HepG2 (cell line): Measurements from ENCODE around the gene FITM2. TPM values are rescaled to one million over a fixed set of nuclear protein-coding genes. Genes with fewer than 3 reads are reported as not detected.

Source experiments
- ATAC-seq: fragments of 200-7000 bp; cut with Tn5 transposase; 3 replicates; pipeline ENCODE4 v1.9.1; 2020; ENCODE audit warnings: mild to moderate bottlenecking, moderate library complexity
- BruUV-seq: library from RNA; stranded (reverse); fragments of 400-500 nt; replicated peaks from 2 replicates; lab custom pipeline; 2021; lab: Mats Ljungman, UMichigan
- CTCF ChIA-PET: fragments of 300-600 bp; formaldehyde crosslinking; extraction: SDS; loops from one replicate; lab custom pipeline; 2021; ENCODE audit warnings: low total read pairs, inconsistent platforms, low intra/inter-chr PET ratio; lab: Yijun Ruan, JAX
- POLR2A ChIA-PET: fragments of 350-600 bp; sonication (Branson Sonifier 250); formaldehyde crosslinking; loops from one replicate; lab custom pipeline; 2020; ENCODE audit warnings: antibody characterized with exemption, inconsistent platforms; lab: Yijun Ruan, JAX
- DNase-seq: peaks from one replicate; pipeline ENCODE4 v3.0.0-alpha.2; 2015; ENCODE audit warnings: low spot score
- FAIRE-seq: peaks from 3 replicates; lab custom pipeline; 2011; peaks lifted over from hg19 to GRCh38; lab: Jason Lieb, UNC
- H2AFZ ChIP-seq: one replicate; pipeline ENCODE4 v1.6.1; 2011; ENCODE audit warnings: low read length, inconsistent platforms
- H3K27ac ChIP-seq: fragments of 300-600 bp; 3 replicates; pipeline ENCODE4 v1.8.0; 2011; ENCODE audit warnings: mixed run types, mild to moderate bottlenecking, mixed read lengths, low read length, inconsistent platforms; ENCODE audit not compliant: insufficient read depth; ENCODE audit errors: extremely low read length
- H3K27me3 ChIP-seq, 2 experiments: fragments of 200-600 bp in 1 of 2; 2 replicates in 1 of 2; 3 replicates in 1 of 2; pipeline versions ENCODE4 v1.6.0 to v1.8.0; 2011; ENCODE audit warnings: low read length in 2 of 2, mild to moderate bottlenecking in 2 of 2, moderate library complexity in 2 of 2, inconsistent platforms in 1 of 2; ENCODE audit not compliant: insufficient read depth in 2 of 2, control insufficient read depth in 1 of 2
- H3K36me3 ChIP-seq, 2 experiments: fragments of 200-600 bp in 1 of 2; replicated peaks in 1 of 2; 2 replicates in 1 of 2; 3 replicates in 1 of 2; pipeline versions ENCODE4 v1.5.1 to v1.8.0; 2011; ENCODE audit warnings: low read length in 2 of 2, inconsistent platforms in 1 of 2; ENCODE audit not compliant: insufficient read depth in 2 of 2, control insufficient read depth in 1 of 2
- H3K4me1 ChIP-seq: 2 replicates; pipeline ENCODE4 v1.5.1; 2012; ENCODE audit warnings: low read length, inconsistent platforms; ENCODE audit not compliant: insufficient read depth
- H3K4me2 ChIP-seq: 2 replicates; pipeline ENCODE4 v1.6.0; 2011; ENCODE audit warnings: low read depth, low read length, inconsistent platforms
- H3K4me3 ChIP-seq, 3 experiments: fragments of 200-600 bp in 1 of 3; sonication (generic), shearing (Covaris generic) in 1 of 3; replicated peaks in 1 of 3; 2 replicates each; pipeline ENCODE4 v1.5.1; 2011 to 2016; ENCODE audit warnings: low read length in 3 of 3, inconsistent platforms in 2 of 3, low read depth in 2 of 3, mild to moderate bottlenecking in 2 of 3, control low read depth in 1 of 3, mixed read lengths in 1 of 3; ENCODE audit not compliant: insufficient read depth in 1 of 3
- H3K79me2 ChIP-seq: one replicate; pipeline ENCODE4 v1.6.1; 2011; ENCODE audit warnings: low read length, inconsistent platforms; ENCODE audit not compliant: insufficient read depth
- H3K9ac ChIP-seq: 2 replicates; pipeline ENCODE4 v1.6.0; 2011; ENCODE audit warnings: mild to moderate bottlenecking, low read depth, low read length, inconsistent platforms; ENCODE audit not compliant: insufficient read depth
- H3K9me3 ChIP-seq: 2 replicates; pipeline ENCODE4 v1.5.1; 2012; ENCODE audit warnings: mild to moderate bottlenecking, low read length
- H4K20me1 ChIP-seq: 2 replicates; pipeline ENCODE4 v1.6.0; 2011; ENCODE audit warnings: inconsistent platforms, mild to moderate bottlenecking, low read length, moderate library complexity; ENCODE audit not compliant: insufficient read depth
- ADNP ChIP-seq: sonication (generic); formaldehyde crosslinking; IDR thresholded peaks from 2 replicates; pipeline ENCODE4 v1.4.0; 2020; ENCODE audit warnings: missing genetic modification reagents
- ISL2 ChIP-seq: sonication (generic); formaldehyde crosslinking; IDR thresholded peaks from 2 replicates; pipeline ENCODE4 v1.5.0; 2020; ENCODE audit warnings: missing genetic modification reagents
- PITX1 ChIP-seq: sonication (generic); formaldehyde crosslinking; IDR thresholded peaks from 2 replicates; pipeline ENCODE4 v1.5.1; 2020; ENCODE audit warnings: mild to moderate bottlenecking, missing genetic modification reagents
- RBAK ChIP-seq: sonication (generic); formaldehyde crosslinking; IDR thresholded peaks from 2 replicates; pipeline ENCODE4 v1.5.1; 2020; ENCODE audit warnings: mild to moderate bottlenecking, missing genetic modification reagents
- REXO4 ChIP-seq: sonication (generic); formaldehyde crosslinking; IDR thresholded peaks from 2 replicates; pipeline ENCODE4 v1.8.0; 2022; ENCODE audit warnings: missing genetic modification reagents, mild to moderate bottlenecking, borderline replicate concordance
- SMARCE1 ChIP-seq: fragments of 450-650 bp; IDR thresholded peaks from 2 replicates; pipeline ENCODE4 v1.6.1; 2017; ENCODE audit warnings: borderline replicate concordance
- TGIF2 ChIP-seq: IDR thresholded peaks from 2 replicates; pipeline ENCODE4 v1.6.1; 2016; ENCODE audit warnings: control low read depth, missing compliant biosample characterization
- ZFAT ChIP-seq: sonication (generic); formaldehyde crosslinking; conservative IDR thresholded peaks from 2 replicates; pipeline ENCODE4 v1.8.1; 2023; ENCODE audit warnings: missing genetic modification reagents, inconsistent platforms
- ZNF142 ChIP-seq: sonication (generic); formaldehyde crosslinking; IDR thresholded peaks from 2 replicates; pipeline ENCODE4 v1.4.0; 2020; ENCODE audit warnings: missing genetic modification reagents
- ZNF670 ChIP-seq: sonication (generic); formaldehyde crosslinking; IDR thresholded peaks from 2 replicates; pipeline ENCODE4 v1.8.0; 2022; ENCODE audit warnings: mild to moderate bottlenecking, missing genetic modification reagents, borderline replicate concordance
- ZNF83 ChIP-seq: sonication (generic); formaldehyde crosslinking; IDR thresholded peaks from 2 replicates; pipeline ENCODE4 v1.4.0; 2020; ENCODE audit warnings: missing genetic modification reagents, mild to moderate bottlenecking, borderline replicate concordance
- ZNF841 ChIP-seq: sonication (generic); formaldehyde crosslinking; IDR thresholded peaks from 2 replicates; pipeline ENCODE4 v1.8.1; 2023; ENCODE audit warnings: missing genetic modification reagents, borderline replicate concordance
- WGBS: methylation state at CpG from one replicate; pipeline ENCODE4 v1.1.6; 2017; ENCODE audit warnings: low lambda C conversion rate; 5-methylcytosine and 5-hydroxymethylcytosine counted together
- in situ Hi-C: cut with HindIII; loops from 2 replicates; pipeline ENCODE4 v1.10.0; 2017; ENCODE audit warnings: low pct_unique_long_range_greater_than_20kb; ENCODE audit not compliant: extremely low pct_ligation_motif_present
- intact Hi-C: fragments of 100-400 bp; cut with micrococcal nuclease; formaldehyde crosslinking; loops from one replicate; pipeline ENCODE4 v1.10.0; 2022; ENCODE audit not compliant: unreplicated experiment
- polyA plus RNA-seq, 8 experiments: library from polyadenylated mRNA; depleted of rRNA in 3 of 8; stranded (reverse) in 7 of 8; unstranded in 1 of 8; fragments of >200 nt; fragmentation: Illumina TruSeq in 4 of 8; extraction: Trizol in 4 of 8; gene quantifications; 2 replicates each; pipeline versions ENCODE4 v1.2.1 to v1.2.3, GENCODE V29; 2011 to 2016; ENCODE audit warnings: low read depth in 4 of 8, missing spikeins in 1 of 8, mixed read lengths in 1 of 8; ENCODE audit not compliant: insufficient read depth in 1 of 8
- total RNA-seq, 5 experiments: library from RNA; depleted of rRNA; stranded (reverse); fragments of >200 nt; fragmentation: Illumina TruSeq; extraction: Trizol; gene quantifications; 2 replicates each; pipeline ENCODE4 v1.2.3, GENCODE V29; 2016; ENCODE audit warnings: low read depth in 1 of 5

The FITM2 gene
- total and polyA plus RNA-seq, 2 of the 13 experiments (the other 11 are each of a cell fraction or from before 2014, with no cell fraction given), result 9.6 to 24.5 TPM

- BruUV-seq, result no TSS peak
- in situ Hi-C loops, result no loop called here
- intact Hi-C loops, result no loop called here
- Histone ChIP-seq H4K20me1 (no peaks in the 10 kb centered on the region), H3K4me1 (peaks cover 69% of the 10 kb centered on the region), H3K4me2 (no peak overlapping the region), H3K27me3 (no peaks in the 10 kb centered on the region; a peak in 1 of 5 replicates), H3K9me3 (no peaks in the 10 kb centered on the region), H3K4me3 (no peak overlapping the region), H3K9ac (no peak overlapping the region; the same call in 1 of the 2 replicates), H3K27ac (peak overlapping the region; percentile 24), H3K79me2 (no peaks in the 10 kb centered on the region), H3K36me3 (no peaks in the 10 kb centered on the region), H2AFZ (no peak overlapping the region)
- POLR2A ChIA-PET, result no interaction called here
- FAIRE-seq (no peak), ATAC-seq (no peak), DNase-seq (no peak)
- TF ChIP-seq TGIF2 (CRISPR knock-in tag) (no peak), ADNP (CRISPR knock-in tag) (no peak), ZNF142 (CRISPR knock-in tag) (no peak), REXO4 (CRISPR knock-in tag) (no peak), ISL2 (CRISPR knock-in tag) (no peak), PITX1 (no peak), RBAK (CRISPR knock-in tag) (no peak), ZFAT (CRISPR knock-in tag) (no peak), ZNF670 (CRISPR knock-in tag) (no peak), ZNF83 (no peak), ZNF841 (CRISPR knock-in tag) (no peak), SMARCE1 (no peak)
- 94% methylated on average over 5 of the region's 6 CpGs for whole genome bisulfite sequencing
- CTCF ChIA-PET, result no interaction called here
Measured at GRCh38 chr20:44350567-44350966, 39.6 kb upstream of the FITM2 start.
